Activated CD8-positive, alpha-beta T cell treated with anti-CD3 and anti-CD28 coated beads for 36 hours (primary cell): Measurements from ENCODE around the gene NFATC3. TPM values are rescaled to one million over a fixed set of nuclear protein-coding genes. Genes with fewer than 3 reads are reported as not detected.
"Not testable (repeated sequence)": the region's sequence is repeated elsewhere in the genome, so short reads cannot be mapped to it uniquely, and the experiment has no call there.

Experiments used
- ATAC-seq: fragments of 200-7000 bp; cut with Tn5 transposase; one replicate; pipeline ENCODE4 v1.10.0; 2021; ENCODE audit warnings: mild to moderate bottlenecking, moderate library complexity
- CTCF ChIA-PET: fragments of 350-600 bp; sonication (Branson Sonifier 250); formaldehyde crosslinking; loops from one replicate; lab custom pipeline; 2021; ENCODE audit warnings: antibody characterized with exemption; lab: Charles Lee
- POLR2A ChIA-PET: fragments of 350-600 bp; sonication (Branson Sonifier 250); formaldehyde crosslinking; loops from one replicate; lab custom pipeline; 2021; ENCODE audit warnings: antibody characterized with exemption; lab: Charles Lee
- DNase-seq: peaks from one replicate; pipeline ENCODE4 v3.0.0-alpha.2; 2020
- H3K27ac Mint-ChIP-seq: one replicate; pipeline ENCODE4 v1.8.0; 2021; ENCODE audit warnings: mild to moderate bottlenecking, mixed read lengths
- H3K27me3 Mint-ChIP-seq: one replicate; pipeline ENCODE4 v1.8.0; 2021; ENCODE audit warnings: mixed read lengths
- H3K36me3 Mint-ChIP-seq: one replicate; pipeline ENCODE4 v1.8.0; 2021; ENCODE audit warnings: low read depth, mixed read lengths
- H3K4me1 Mint-ChIP-seq: one replicate; pipeline ENCODE4 v1.8.0; 2021; ENCODE audit warnings: low read depth, mixed read lengths
- H3K4me3 Mint-ChIP-seq: one replicate; pipeline ENCODE4 v1.8.0; 2021; ENCODE audit warnings: mild to moderate bottlenecking, moderate library complexity, mixed read lengths
- H3K9me3 Mint-ChIP-seq: one replicate; pipeline ENCODE4 v1.8.0; 2021; ENCODE audit warnings: mixed read lengths
- intact Hi-C: fragments of 100-400 bp; cut with micrococcal nuclease; formaldehyde crosslinking; loops from one replicate; pipeline ENCODE4 v1.10.0; 2022
- total RNA-seq, 2 experiments: library from RNA; stranded (reverse); gene quantifications; one replicate each; pipeline ENCODE4 v1.2.3, GENCODE V29; 2021
- TF ChIP-seq, protein P1 (sequence below): fragments of 200-600 bp; IDR thresholded peaks from one replicate; pipeline ENCODE4 v1.8.0; 2022; ENCODE audit warnings: antibody characterized with exemption, mild to moderate bottlenecking

NFATC3 gene
- total RNA-seq, 2 experiments from 2014 or later, result 102 to 104 TPM

DNA sequence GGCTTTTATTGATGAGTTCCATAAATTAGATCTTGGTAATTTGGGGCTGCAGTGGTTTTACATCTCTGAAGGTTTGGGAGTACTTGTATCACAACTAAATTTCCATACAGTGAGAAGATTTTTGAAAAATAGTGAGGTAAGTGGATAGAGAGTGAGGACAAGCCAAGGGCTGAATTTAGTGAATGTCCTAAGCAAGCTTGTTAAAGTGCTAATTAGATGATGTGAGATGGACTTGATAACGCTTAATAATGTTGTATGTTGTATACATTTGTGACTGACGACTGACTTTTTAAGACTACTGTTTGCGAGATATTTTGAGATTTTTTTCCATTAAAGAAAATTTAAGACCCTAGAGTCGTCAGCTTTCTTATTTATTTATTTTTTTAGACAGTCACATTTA, 3.9 kb downstream of the NFATC3 start:
- ATAC-seq, result no peak
- Mint-ChIP-seq H3K9me3 (no peaks in the 10 kb centered on the region), H3K36me3 (peaks cover 17% of the 10 kb centered on the region), H3K27ac (peak overlapping the region; percentile 86), H3K4me1 (peaks cover 45% of the 10 kb centered on the region), H3K4me3 (peak overlapping the region; percentile 73), H3K27me3 (no peaks in the 10 kb centered on the region)
- CTCF ChIA-PET, result interaction anchor here (0.9 to 2.0 kb wide), 3 partner anchors 139 to 172 kb away, joined by 3 to 6 read pairs (median 5); no protein-coding TSS in a partner anchor
- intact Hi-C loops, result loop anchor here (2.0 kb wide), 1 partner anchor 140 kb away; no protein-coding TSS in a partner anchor
- TF ChIP-seq, protein P1, sequence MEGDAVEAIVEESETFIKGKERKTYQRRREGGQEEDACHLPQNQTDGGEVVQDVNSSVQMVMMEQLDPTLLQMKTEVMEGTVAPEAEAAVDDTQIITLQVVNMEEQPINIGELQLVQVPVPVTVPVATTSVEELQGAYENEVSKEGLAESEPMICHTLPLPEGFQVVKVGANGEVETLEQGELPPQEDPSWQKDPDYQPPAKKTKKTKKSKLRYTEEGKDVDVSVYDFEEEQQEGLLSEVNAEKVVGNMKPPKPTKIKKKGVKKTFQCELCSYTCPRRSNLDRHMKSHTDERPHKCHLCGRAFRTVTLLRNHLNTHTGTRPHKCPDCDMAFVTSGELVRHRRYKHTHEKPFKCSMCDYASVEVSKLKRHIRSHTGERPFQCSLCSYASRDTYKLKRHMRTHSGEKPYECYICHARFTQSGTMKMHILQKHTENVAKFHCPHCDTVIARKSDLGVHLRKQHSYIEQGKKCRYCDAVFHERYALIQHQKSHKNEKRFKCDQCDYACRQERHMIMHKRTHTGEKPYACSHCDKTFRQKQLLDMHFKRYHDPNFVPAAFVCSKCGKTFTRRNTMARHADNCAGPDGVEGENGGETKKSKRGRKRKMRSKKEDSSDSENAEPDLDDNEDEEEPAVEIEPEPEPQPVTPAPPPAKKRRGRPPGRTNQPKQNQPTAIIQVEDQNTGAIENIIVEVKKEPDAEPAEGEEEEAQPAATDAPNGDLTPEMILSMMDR, result no peak
- POLR2A ChIA-PET, result no interaction called here
- no peak for DNase-seq

GRCh38 chr16:68090130-68090529, 5.0 kb downstream of the NFATC3 start:
- TF ChIP-seq, protein P1, result no peak
- CTCF ChIA-PET, result interaction anchor here (1.9 to 5.9 kb wide), 3 partner anchors 29 to 140 kb away, joined by 6 to 46 read pairs (median 10); no protein-coding TSS in a partner anchor
- Mint-ChIP-seq H3K27me3 (no peaks in the 10 kb centered on the region), H3K9me3 (no peaks in the 10 kb centered on the region), H3K36me3 (peaks cover 21% of the 10 kb centered on the region), H3K27ac (peak overlapping the region; percentile 86), H3K4me3 (peak overlapping the region; percentile 73), H3K4me1 (peaks cover 50% of the 10 kb centered on the region)
- no peak for ATAC-seq
- intact Hi-C loops, result loop anchor here (5.0 kb wide), 1 partner anchor 37 kb away; no protein-coding TSS in a partner anchor
- DNase-seq, result peak; percentile 45
- POLR2A ChIA-PET, result no interaction called here

GRCh38 chr16:68090533-68090932, 5.4 kb downstream of the NFATC3 start:
- peaks cover 23% of the 10 kb centered on the region for H3K36me3 Mint-ChIP-seq
- peak overlapping the region; percentile 73 for H3K4me3 Mint-ChIP-seq
- intact Hi-C loops, result loop anchor here (5.0 kb wide), 1 partner anchor 37 kb away; no protein-coding TSS in a partner anchor
- DNase-seq (no peak), ATAC-seq (no peak)
- POLR2A ChIA-PET, result no interaction called here
- H3K27me3 Mint-ChIP-seq, result no peaks in the 10 kb centered on the region
- TF ChIP-seq, protein P1, result no peak
- CTCF ChIA-PET, result interaction anchor here (1.2 to 5.9 kb wide), 4 partner anchors 25 to 174 kb away, joined by 4 to 46 read pairs (median 7); partner anchors contain the start of gene SLC7A6
- H3K4me1 Mint-ChIP-seq, result peaks cover 53% of the 10 kb centered on the region
- no peaks in the 10 kb centered on the region for H3K9me3 Mint-ChIP-seq
- H3K27ac Mint-ChIP-seq, result peak overlapping the region; percentile 86

- CTCF ChIA-PET, result interaction anchor here (1.2 to 5.9 kb wide), 5 partner anchors 21 to 173 kb away, joined by 3 to 46 read pairs (median 4); partner anchors contain the start of gene SLC7A6
- intact Hi-C loops, result loop anchor here (5.0 kb wide), 1 partner anchor 36 kb away; no protein-coding TSS in a partner anchor
- no peaks in the 10 kb centered on the region for H3K9me3 Mint-ChIP-seq
- H3K36me3 Mint-ChIP-seq, result peaks cover 18% of the 10 kb centered on the region
- peak overlapping the region; percentile 84 for H3K27ac Mint-ChIP-seq
- POLR2A ChIA-PET, result interaction anchor here (0.5 to 0.6 kb wide), 2 partner anchors 10 to 151 kb away, joined by 3 read pairs; no protein-coding TSS in a partner anchor
- peaks cover 59% of the 10 kb centered on the region for H3K4me1 Mint-ChIP-seq
- DNase-seq (no peak), ATAC-seq (no peak)
- H3K4me3 Mint-ChIP-seq, result peak overlapping the region; percentile 73
- TF ChIP-seq, protein P1, result no peak
- no peaks in the 10 kb centered on the region for H3K27me3 Mint-ChIP-seq
These were observed 6.5 kb downstream of the NFATC3 start for GRCh38 chr16:68091380-68092261.

DNA sequence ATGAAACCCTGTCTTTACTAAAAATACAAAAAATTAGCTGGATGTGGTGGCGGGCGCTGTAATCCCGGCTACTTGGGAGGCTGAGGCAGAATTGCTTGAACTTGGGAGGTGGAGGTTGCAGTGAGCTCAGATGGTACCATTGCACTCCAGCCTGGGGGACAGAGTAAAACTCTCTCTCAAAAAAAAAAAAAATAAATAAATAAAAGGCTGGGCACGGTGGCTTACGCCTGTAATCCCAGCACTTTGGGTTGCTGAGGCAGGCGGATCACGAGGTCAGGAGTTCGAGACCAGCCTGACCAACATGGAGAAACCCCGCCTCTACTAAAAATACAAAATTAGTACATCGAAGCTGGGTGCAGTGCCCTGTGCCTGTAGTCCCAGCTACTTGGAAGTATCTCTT, 7.1 kb downstream of the NFATC3 start:
- POLR2A ChIA-PET, result interaction anchor here (0.8 to 1.6 kb wide), 3 partner anchors 7 to 219 kb away, joined by 3 to 10 read pairs (median 4); partner anchors contain the start of genes NFATC3, PRMT7 and SLC7A6OS
- H3K9me3 Mint-ChIP-seq, ATAC-seq, DNase-seq, H3K4me3 Mint-ChIP-seq, H3K27me3 Mint-ChIP-seq: not testable (repeated sequence)
- intact Hi-C loops, result loop anchor here (5.0 kb wide), 1 partner anchor 35 kb away; no protein-coding TSS in a partner anchor
- Mint-ChIP-seq H3K36me3 (peaks cover 19% of the 10 kb centered on the region), H3K27ac (peak overlapping the region; percentile 88), H3K4me1 (peaks cover 66% of the 10 kb centered on the region)
- CTCF ChIA-PET, result interaction anchor here (0.9 to 5.9 kb wide), 9 partner anchors 15 to 145 kb away, joined by 3 to 46 read pairs (median 4); no protein-coding TSS in a partner anchor
